GM18517 (cell line): ENCODE measurements around the gene ABCA4.

Experiments used
- ATAC-seq: cut with Tn5 transposase; IDR thresholded peaks from one replicate; pipeline ENCODE4 v1.9.1; 2021; ENCODE audit warnings: mild to moderate bottlenecking, moderate library complexity; ENCODE audit not compliant: unreplicated experiment

ABCA4 gene

GRCh38 chr1:94105581-94105952 lies 15.4 kb downstream of the ABCA4 start:
- ATAC-seq = no peak

GRCh38 chr1:94104776-94105580 lies 16.0 kb downstream of the ABCA4 start:
- ATAC-seq = no peak

GRCh38 chr1:94104127-94104684 lies 16.7 kb downstream of the ABCA4 start:
- ATAC-seq = no peak

- ATAC-seq = no peak
These were observed 17.3 kb downstream of the ABCA4 start for GRCh38 chr1:94103608-94104007.

GRCh38 chr1:94101613-94102525 lies 19.1 kb downstream of the ABCA4 start:
- ATAC-seq = no peak

- ATAC-seq = no peak
These were observed 19.9 kb downstream of the ABCA4 start for GRCh38 chr1:94100785-94101612.

- no peak for ATAC-seq
These were observed 20.7 kb downstream of the ABCA4 start for GRCh38 chr1:94100129-94100784.

- ATAC-seq = no peak
These were observed 21.6 kb downstream of the ABCA4 start for GRCh38 chr1:94099303-94099702.

GRCh38 chr1:94098585-94099111 lies 22.3 kb downstream of the ABCA4 start:
- no peak for ATAC-seq

GRCh38 chr1:94096797-94097549 lies 24.0 kb downstream of the ABCA4 start:
- no peak for ATAC-seq

GRCh38 chr1:94095744-94096469 lies 25.0 kb downstream of the ABCA4 start:
- no peak for ATAC-seq

GRCh38 chr1:94095112-94095637 lies 25.8 kb downstream of the ABCA4 start:
- no peak for ATAC-seq

- no peak for ATAC-seq
These were observed 26.4 kb downstream of the ABCA4 start for GRCh38 chr1:94094469-94095111.

GRCh38 chr1:94093996-94094395 lies 27.0 kb downstream of the ABCA4 start:
- no peak for ATAC-seq

- no peak for ATAC-seq
These were observed 27.6 kb downstream of the ABCA4 start for GRCh38 chr1:94093396-94093795.

- ATAC-seq = no peak
These were observed 28.7 kb downstream of the ABCA4 start for GRCh38 chr1:94092210-94092613.

GRCh38 chr1:94090761-94091160 lies 30.2 kb downstream of the ABCA4 start:
- no peak for ATAC-seq

GRCh38 chr1:94087193-94087592 lies 33.8 kb downstream of the ABCA4 start:
- no peak for ATAC-seq
